ENCODE measurements around the gene MCM6. TPM values are rescaled to one million over a fixed set of nuclear protein-coding genes. Genes with fewer than 3 reads are reported as not detected.

Gene MCM6
- total RNA-seq, 5 donors from 2014 or later (not counting 1 experiment from before 2014, with no cell fraction given), result 20.8 to 29.2 (median 26.1) TPM

- ChIA-PET CTCF (no interaction called here), POLR2A (no interaction called here)
- Mint-ChIP-seq H3K9me3 (no peaks in the 10 kb centered on the region), H3K27me3 (no peaks in the 10 kb centered on the region), H3K36me3 (peaks cover 2% of the 10 kb centered on the region), H3K4me3 (no peak overlapping the region), H3K27ac (peak overlapping the region in 1 of 2 donors; percentile 58), H3K4me1 (peaks cover 10 to 31% (median 22%) of the 10 kb centered on the region in 3 donors)
- Histone ChIP-seq H3K4me3 (ENCODE audit: control insufficient read depth in 1 of 2, extremely low read depth in 1 of 2, low read length in 1 of 2) (no peak overlapping the region), H3K36me3 (ENCODE audit: control insufficient read depth in 2 of 2, extremely low read depth in 1 of 2, insufficient read depth in 1 of 2, low read length in 1 of 2) (peaks cover 0 to 4% of the 10 kb centered on the region in 2 donors), H3K9me3 (no peaks in the 10 kb centered on the region), H3K27me3 (replicated peaks in 1 of 2; ENCODE audit: control insufficient read depth in 2 of 2, extremely low read depth in 1 of 2, insufficient read depth in 2 of 2, low read length in 1 of 2) (peaks cover 0 to 3% of the 10 kb centered on the region in 2 experiments), H3K27ac (ENCODE audit: low read length) (no peak overlapping the region), H3K4me1 (ENCODE audit: control insufficient read depth in 1 of 2, extremely low read depth in 1 of 2, insufficient read depth in 2 of 2, low read length in 2 of 2) (peaks cover 0 to 14% of the 10 kb centered on the region in 2 experiments)
- 43% methylated on average over 3 of the region's 7 CpGs for WGBS (ENCODE audit: insufficient coverage)
- DNase-seq (peak in 7 of 35 experiments; percentile 3 to 40 (median 8)), ATAC-seq (replicated peaks in 1 of 4) (peak in 2 of 4 experiments; percentile 47 to 52)
Measured at GRCh38 chr2:135792401-135793150, 83.7 kb downstream of the MCM6 start.

- H3K4me1 Mint-ChIP-seq, result peaks cover 7 to 26% (median 20%) of the 10 kb centered on the region in 3 donors
- H3K4me3 ChIP-seq (ENCODE audit: control insufficient read depth in 1 of 2, extremely low read depth in 1 of 2, low read length in 1 of 2), result no peak overlapping the region
- DNase-seq (no peak), ATAC-seq (replicated peaks in 1 of 4) (no peak)
- CTCF ChIA-PET, result interaction anchor here in 1 of 2 donors (0.6 kb wide), 1 partner anchor 318 kb away, joined by 3 read pairs; no protein-coding TSS in a partner anchor
- WGBS (ENCODE audit: insufficient coverage), result no CpG with 5 or more reads among the region's 2 CpGs
- H3K27me3 ChIP-seq (replicated peaks in 1 of 2; ENCODE audit: control insufficient read depth in 2 of 2, extremely low read depth in 1 of 2, insufficient read depth in 2 of 2, low read length in 1 of 2), result peaks cover 0 to 3% of the 10 kb centered on the region in 2 experiments
- H3K9me3 Mint-ChIP-seq, result no peaks in the 10 kb centered on the region
- H3K27me3 Mint-ChIP-seq, result no peaks in the 10 kb centered on the region
- H3K27ac Mint-ChIP-seq, result peak overlapping the region in 1 of 2 donors; percentile 3
- H3K27ac ChIP-seq (ENCODE audit: low read length), result no peak overlapping the region
- H3K4me1 ChIP-seq (ENCODE audit: control insufficient read depth in 1 of 2, extremely low read depth in 1 of 2, insufficient read depth in 2 of 2, low read length in 2 of 2), result peaks cover 0 to 9% of the 10 kb centered on the region in 2 experiments
- POLR2A ChIA-PET, result no interaction called here
- H3K4me3 Mint-ChIP-seq, result no peak overlapping the region
- H3K36me3 ChIP-seq (ENCODE audit: control insufficient read depth in 2 of 2, extremely low read depth in 1 of 2, insufficient read depth in 1 of 2, low read length in 1 of 2), result peaks cover 0 to 4% of the 10 kb centered on the region in 2 donors
- no peaks in the 10 kb centered on the region for H3K9me3 ChIP-seq
- peaks cover 8% of the 10 kb centered on the region for H3K36me3 Mint-ChIP-seq
Measured at GRCh38 chr2:135791418-135792190, 84.6 kb downstream of the MCM6 start.

GRCh38 chr2:135790423-135790822 is 85.8 kb downstream of the MCM6 start:
- peaks cover 7 to 22% (median 20%) of the 10 kb centered on the region in 3 donors for H3K4me1 Mint-ChIP-seq
- POLR2A ChIA-PET, result no interaction called here
- peaks cover 14% of the 10 kb centered on the region for H3K36me3 Mint-ChIP-seq
- H3K9me3 Mint-ChIP-seq, result no peaks in the 10 kb centered on the region
- H3K27ac ChIP-seq (ENCODE audit: low read length), result no peak overlapping the region
- no peaks in the 10 kb centered on the region for H3K27me3 Mint-ChIP-seq
- H3K9me3 ChIP-seq, result no peaks in the 10 kb centered on the region
- H3K4me1 ChIP-seq (ENCODE audit: control insufficient read depth in 1 of 2, extremely low read depth in 1 of 2, insufficient read depth in 2 of 2, low read length in 2 of 2), result peaks cover 0 to 9% of the 10 kb centered on the region in 2 experiments
- peaks cover 5 to 8% of the 10 kb centered on the region in 2 donors for H3K36me3 ChIP-seq (ENCODE audit: control insufficient read depth in 2 of 2, extremely low read depth in 1 of 2, insufficient read depth in 1 of 2, low read length in 1 of 2)
- DNase-seq (no peak), ATAC-seq (replicated peaks in 1 of 4) (no peak)
- H3K27ac Mint-ChIP-seq, result no peak overlapping the region
- H3K4me3 Mint-ChIP-seq, result no peak overlapping the region
- 94% methylated on average over 3 of the region's 10 CpGs for WGBS (ENCODE audit: insufficient coverage)
- H3K27me3 ChIP-seq (replicated peaks in 1 of 2; ENCODE audit: control insufficient read depth in 2 of 2, extremely low read depth in 1 of 2, insufficient read depth in 2 of 2, low read length in 1 of 2), result peaks cover 0 to 3% of the 10 kb centered on the region in 2 experiments
- CTCF ChIA-PET, result no interaction called here
- H3K4me3 ChIP-seq (ENCODE audit: control insufficient read depth in 1 of 2, extremely low read depth in 1 of 2, low read length in 1 of 2), result no peak overlapping the region

Other genes starting within 250 kb of the MCM6 start
- gene UBXN4, start 134.6 kb downstream of the MCM6 start, total RNA-seq, result 100 to 1,000 TPM in 4 of 5 donors, 10 to 100 TPM in 1; 96.6 to 140 (median 121) TPM
- gene LCT, start 39.3 kb downstream of the MCM6 start, total RNA-seq, result under 1 TPM; 0.03 to 0.26 (median 0.10) TPM
- 10 to 100 TPM; 48.2 to 77.4 (median 69.4) TPM for gene DARS1, start 109.2 kb upstream of the MCM6 start, total RNA-seq
- gene CXCR4, start 241.7 kb upstream of the MCM6 start, total RNA-seq, result 1,000 to 10,000 TPM in 2 of 5 donors, 100 to 1,000 TPM in 3; 274 to 1,514 (median 326) TPM